Neural progenitor cell (in vitro differentiated cells): ENCODE data around the gene TRIM39. TPM values are rescaled to one million over a fixed set of nuclear protein-coding genes. Genes with fewer than 3 reads are reported as not detected.
A peak's percentile ranks its signal among the peaks of the same experiment; 100 is the strongest.

ENCODE experiments used
- DNase-seq: peaks from one replicate; pipeline ENCODE4 v3.0.0-alpha.2; 2016; ENCODE audit warnings: low spot score
- H2AFZ ChIP-seq: fragments of 200-600 bp; sonication (generic); replicated peaks from 2 replicates; pipeline ENCODE4 v1.6.1; 2016; ENCODE audit warnings: antibody characterized with exemption
- H3F3A ChIP-seq: fragments of 200-600 bp; sonication (generic); 2 replicates; pipeline ENCODE4 v1.6.1; 2016; ENCODE audit warnings: antibody characterized with exemption, low read depth
- H3K27ac ChIP-seq: fragments of 200-600 bp; sonication (generic); 2 replicates; pipeline ENCODE4 v1.5.1; 2016; ENCODE audit warnings: mild to moderate bottlenecking
- H3K27me3 ChIP-seq: fragments of 200-600 bp; sonication (generic); 2 replicates; pipeline ENCODE4 v1.6.1; 2016; ENCODE audit warnings: mild to moderate bottlenecking, moderate library complexity
- H3K36me3 ChIP-seq: fragments of 200-600 bp; sonication (generic); 2 replicates; pipeline ENCODE4 v1.5.1; 2016
- H3K4me1 ChIP-seq: fragments of 200-600 bp; sonication (generic); 2 replicates; pipeline ENCODE4 v1.6.1; 2016; ENCODE audit warnings: mixed run types
- H3K4me2 ChIP-seq: fragments of 200-600 bp; sonication (generic); 2 replicates; pipeline ENCODE4 v1.6.1; 2016
- H3K4me3 ChIP-seq: fragments of 200-600 bp; sonication (generic); 2 replicates; pipeline ENCODE4 v1.5.1; 2016
- H3K79me2 ChIP-seq: fragments of 200-600 bp; sonication (generic); 2 replicates; pipeline ENCODE4 v1.6.1; 2016; ENCODE audit warnings: low read depth
- H3K9ac ChIP-seq: fragments of 200-600 bp; sonication (generic); 2 replicates; pipeline ENCODE4 v1.6.1; 2016
- H3K9me3 ChIP-seq: fragments of 200-600 bp; sonication (generic); 2 replicates; pipeline ENCODE4 v1.5.1; 2016; ENCODE audit warnings: low read depth
- H4K20me1 ChIP-seq: fragments of 200-600 bp; sonication (generic); 2 replicates; pipeline ENCODE4 v1.6.1; 2016; ENCODE audit warnings: low read depth
- H3K27ac Mint-ChIP-seq: 3 replicates; pipeline ENCODE4 v1.8.0; 2021; ENCODE audit warnings: mixed read lengths
- H3K27me3 Mint-ChIP-seq: 2 replicates; pipeline ENCODE4 v1.8.0; 2022; ENCODE audit warnings: low read depth, mild to moderate bottlenecking, inconsistent platforms, moderate library complexity, mixed read lengths; ENCODE audit not compliant: insufficient read depth
- H3K36me3 Mint-ChIP-seq: 3 replicates; pipeline ENCODE4 v1.8.0; 2021; ENCODE audit warnings: mixed read lengths
- H3K4me1 Mint-ChIP-seq: 3 replicates; pipeline ENCODE4 v1.8.0; 2021; ENCODE audit warnings: mixed read lengths
- H3K4me3 Mint-ChIP-seq: 3 replicates; pipeline ENCODE4 v1.8.0; 2021; ENCODE audit warnings: mild to moderate bottlenecking, moderate library complexity, mixed read lengths
- H3K9me3 Mint-ChIP-seq: 3 replicates; pipeline ENCODE4 v1.8.0; 2020; ENCODE audit warnings: mixed read lengths
- EZH2 ChIP-seq: fragments of 200-600 bp; sonication (generic); IDR thresholded peaks from 2 replicates; pipeline ENCODE4 v1.6.1; 2017; ENCODE audit warnings: antibody characterized with exemption, mild to moderate bottlenecking, moderate library complexity
- EZH2phosphoT487 ChIP-seq: fragments of 200-600 bp; sonication (generic); IDR thresholded peaks from 2 replicates; pipeline ENCODE4 v1.6.1; 2017; ENCODE audit warnings: antibody characterized with exemption
- total RNA-seq: library from RNA; depleted of rRNA; stranded (reverse); fragments of >200 nt; gene quantifications from 2 replicates; pipeline ENCODE4 v1.2.3, GENCODE V29; 2015; ENCODE audit warnings: low replicate concordance
- TF ChIP-seq, protein P1 (sequence below): fragments of 200-600 bp; sonication (generic); IDR thresholded peaks from 2 replicates; pipeline ENCODE4 v1.5.1; 2017; ENCODE audit warnings: antibody characterized with exemption, mild to moderate bottlenecking

TRIM39 gene
- total RNA-seq, 1 donor from 2014 or later: 11.0 TPM

DNA sequence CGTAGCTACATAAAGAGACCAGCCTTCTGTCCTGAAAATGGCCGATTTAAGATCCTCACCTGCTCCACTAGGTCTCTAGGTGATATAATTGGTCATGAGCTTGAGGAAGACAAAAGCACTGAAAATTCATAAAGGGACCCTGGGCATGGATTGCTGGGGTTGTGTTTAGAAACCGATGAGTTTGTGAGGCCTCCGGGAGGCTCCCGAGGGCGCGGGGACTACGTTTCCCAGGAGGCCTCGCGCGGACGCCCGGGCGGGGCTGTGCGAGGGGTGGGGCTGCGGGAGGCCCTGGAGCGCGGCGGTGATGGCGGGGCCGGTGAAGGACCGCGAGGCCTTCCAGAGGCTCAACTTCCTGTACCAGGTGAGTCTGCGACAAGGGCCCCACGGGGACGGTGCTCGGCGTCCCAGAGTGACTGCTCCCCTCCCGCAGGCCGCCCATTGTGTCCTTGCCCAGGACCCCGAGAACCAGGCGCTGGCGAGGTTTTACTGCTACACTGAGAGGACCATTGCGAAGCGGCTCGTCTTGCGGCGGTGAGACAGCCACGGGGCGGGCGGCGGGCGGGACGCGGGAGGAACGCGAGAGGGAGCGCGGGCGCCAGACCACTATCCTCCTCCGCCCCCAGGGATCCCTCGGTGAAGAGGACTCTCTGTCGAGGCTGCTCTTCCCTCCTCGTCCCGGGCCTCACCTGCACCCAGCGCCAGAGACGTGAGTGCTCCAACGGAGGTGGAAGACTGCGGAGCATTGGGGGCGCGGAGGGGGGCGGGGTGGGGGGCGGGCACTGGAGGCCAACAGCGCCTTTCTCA lies 18.3 kb downstream of the TRIM39 start, which contains the start of gene RPP21:
RPP21 (plus strand) TSS at position 289 of the 804 bp plus-strand sequence; CDS start at position 305, 16 bp downstream.
- peaks cover 6% of the 10 kb centered on the region for H3K79me2 ChIP-seq
- peaks cover 10% of the 10 kb centered on the region for H3K4me1 Mint-ChIP-seq
- H3K27me3 ChIP-seq: no peaks in the 10 kb centered on the region
- peaks cover 8% of the 10 kb centered on the region for H3K36me3 Mint-ChIP-seq
- H3K27ac ChIP-seq: no peak within 1 kb of the TSS
- H2AFZ ChIP-seq: peak within 1 kb of the TSS; percentile 93
- H3K36me3 ChIP-seq: no peaks in the 10 kb centered on the region
- H3K27me3 Mint-ChIP-seq: no peaks in the 10 kb centered on the region
- H3K4me3 Mint-ChIP-seq: peak within 1 kb of the TSS; percentile 85
- no peaks in the 10 kb centered on the region for H3K9me3 ChIP-seq
- H3K9ac ChIP-seq: peak within 1 kb of the TSS; percentile 67
- TF ChIP-seq EZH2phosphoT487 (no peak), EZH2 (no peak)
- TF ChIP-seq, protein P1, sequence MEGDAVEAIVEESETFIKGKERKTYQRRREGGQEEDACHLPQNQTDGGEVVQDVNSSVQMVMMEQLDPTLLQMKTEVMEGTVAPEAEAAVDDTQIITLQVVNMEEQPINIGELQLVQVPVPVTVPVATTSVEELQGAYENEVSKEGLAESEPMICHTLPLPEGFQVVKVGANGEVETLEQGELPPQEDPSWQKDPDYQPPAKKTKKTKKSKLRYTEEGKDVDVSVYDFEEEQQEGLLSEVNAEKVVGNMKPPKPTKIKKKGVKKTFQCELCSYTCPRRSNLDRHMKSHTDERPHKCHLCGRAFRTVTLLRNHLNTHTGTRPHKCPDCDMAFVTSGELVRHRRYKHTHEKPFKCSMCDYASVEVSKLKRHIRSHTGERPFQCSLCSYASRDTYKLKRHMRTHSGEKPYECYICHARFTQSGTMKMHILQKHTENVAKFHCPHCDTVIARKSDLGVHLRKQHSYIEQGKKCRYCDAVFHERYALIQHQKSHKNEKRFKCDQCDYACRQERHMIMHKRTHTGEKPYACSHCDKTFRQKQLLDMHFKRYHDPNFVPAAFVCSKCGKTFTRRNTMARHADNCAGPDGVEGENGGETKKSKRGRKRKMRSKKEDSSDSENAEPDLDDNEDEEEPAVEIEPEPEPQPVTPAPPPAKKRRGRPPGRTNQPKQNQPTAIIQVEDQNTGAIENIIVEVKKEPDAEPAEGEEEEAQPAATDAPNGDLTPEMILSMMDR: no peak
- peak within 1 kb of the TSS; percentile 99 for H3K4me3 ChIP-seq
- DNase-seq: peak; percentile 89
- peaks cover 4% of the 10 kb centered on the region for H3K4me1 ChIP-seq
- no peaks in the 10 kb centered on the region for H3K9me3 Mint-ChIP-seq
- H3K27ac Mint-ChIP-seq: no peak within 1 kb of the TSS
- peak within 1 kb of the TSS; percentile 87 for H3K4me2 ChIP-seq
- no peaks in the 10 kb centered on the region for H4K20me1 ChIP-seq
- no peaks in the 10 kb centered on the region for H3F3A ChIP-seq

DNA sequence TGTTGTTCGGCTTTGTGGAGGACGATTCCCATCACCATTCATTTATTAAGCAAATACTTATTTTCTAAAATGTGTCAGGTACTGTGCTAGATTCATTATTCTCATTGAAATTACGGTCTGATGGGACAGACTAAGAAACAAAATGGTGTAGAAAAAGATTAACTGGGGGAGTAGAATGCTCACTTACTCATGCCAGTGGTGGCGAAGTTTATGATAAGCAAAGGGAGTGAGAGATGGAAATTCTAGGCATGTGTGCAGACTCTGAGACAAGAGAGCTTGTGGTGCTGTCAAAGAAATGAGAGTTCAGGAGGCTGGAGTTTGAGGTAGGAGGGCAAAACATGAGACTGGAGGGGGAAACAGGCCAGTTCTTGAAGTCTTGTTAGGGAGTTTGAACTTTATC lies 19.1 kb downstream of the TRIM39 start:
- TF ChIP-seq EZH2 (no peak), EZH2phosphoT487 (no peak)
- TF ChIP-seq, protein P1: no peak
- Mint-ChIP-seq H3K4me3 (peak overlapping the region; percentile 85), H3K9me3 (no peaks in the 10 kb centered on the region), H3K27me3 (no peaks in the 10 kb centered on the region), H3K36me3 (peaks cover 8% of the 10 kb centered on the region), H3K27ac (no peak overlapping the region), H3K4me1 (peaks cover 10% of the 10 kb centered on the region)
- H2AFZ ChIP-seq: peak overlapping the region; percentile 93
- no peaks in the 10 kb centered on the region for H3F3A ChIP-seq
- no peaks in the 10 kb centered on the region for H4K20me1 ChIP-seq
- H3K9me3 ChIP-seq: no peaks in the 10 kb centered on the region
- H3K4me2 ChIP-seq: peak overlapping the region; percentile 87
- no peaks in the 10 kb centered on the region for H3K27me3 ChIP-seq
- no peak overlapping the region for H3K27ac ChIP-seq
- H3K36me3 ChIP-seq: no peaks in the 10 kb centered on the region
- H3K9ac ChIP-seq: no peak overlapping the region
- peaks cover 4% of the 10 kb centered on the region for H3K4me1 ChIP-seq
- peaks cover 6% of the 10 kb centered on the region for H3K79me2 ChIP-seq
- DNase-seq: no peak
- peak overlapping the region; percentile 99 for H3K4me3 ChIP-seq

DNA sequence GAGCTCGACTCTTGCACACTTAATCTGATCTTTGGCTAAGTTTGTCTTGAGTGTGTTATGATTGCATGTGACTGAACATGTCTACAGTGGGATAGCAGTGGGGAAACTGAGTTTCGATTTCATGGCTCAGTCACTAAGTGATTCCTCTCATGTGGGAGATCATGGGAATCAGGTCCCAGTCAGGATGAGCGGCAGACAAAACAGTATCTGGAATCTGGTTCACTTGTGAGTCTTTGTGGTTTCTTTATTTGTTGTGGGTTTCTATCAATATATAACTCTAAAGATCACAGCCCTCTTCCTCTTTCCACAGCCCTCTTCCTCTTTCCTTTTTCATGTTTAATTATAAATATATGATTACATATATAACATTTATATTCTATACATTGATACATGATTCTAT lies 22.2 kb downstream of the TRIM39 start:
- H3K27ac Mint-ChIP-seq: no peak overlapping the region
- Histone ChIP-seq H3K27me3 (no peaks in the 10 kb centered on the region), H3K36me3 (no peaks in the 10 kb centered on the region), H3K79me2 (peaks cover 6% of the 10 kb centered on the region), H3F3A (no peaks in the 10 kb centered on the region), H3K9me3 (no peaks in the 10 kb centered on the region), H2AFZ (no peak overlapping the region), H3K4me2 (no peak overlapping the region), H3K9ac (no peak overlapping the region), H3K4me3 (no peak overlapping the region), H3K4me1 (peaks cover 4% of the 10 kb centered on the region), H4K20me1 (no peaks in the 10 kb centered on the region), H3K27ac (no peak overlapping the region)
- DNase-seq: no peak
- no peak overlapping the region for H3K4me3 Mint-ChIP-seq
- no peaks in the 10 kb centered on the region for H3K27me3 Mint-ChIP-seq
- H3K9me3 Mint-ChIP-seq: no peaks in the 10 kb centered on the region
- TF ChIP-seq EZH2phosphoT487: no peak
- TF ChIP-seq EZH2: no peak
- TF ChIP-seq, protein P1: no peak
- peaks cover 10% of the 10 kb centered on the region for H3K4me1 Mint-ChIP-seq
- H3K36me3 Mint-ChIP-seq: peaks cover 6% of the 10 kb centered on the region
